HG03521 (cell line): ENCODE measurements around the gene TRNAU1AP.
"Not testable (repeated sequence)": the region's sequence is repeated elsewhere in the genome, so short reads cannot be mapped to it uniquely, and the experiment has no call there.

Experiments used
- ATAC-seq: cut with Tn5 transposase; IDR thresholded peaks from one replicate; pipeline ENCODE4 v1.9.1; 2021; ENCODE audit warnings: mild to moderate bottlenecking, moderate library complexity; ENCODE audit not compliant: unreplicated experiment

TRNAU1AP gene

DNA sequence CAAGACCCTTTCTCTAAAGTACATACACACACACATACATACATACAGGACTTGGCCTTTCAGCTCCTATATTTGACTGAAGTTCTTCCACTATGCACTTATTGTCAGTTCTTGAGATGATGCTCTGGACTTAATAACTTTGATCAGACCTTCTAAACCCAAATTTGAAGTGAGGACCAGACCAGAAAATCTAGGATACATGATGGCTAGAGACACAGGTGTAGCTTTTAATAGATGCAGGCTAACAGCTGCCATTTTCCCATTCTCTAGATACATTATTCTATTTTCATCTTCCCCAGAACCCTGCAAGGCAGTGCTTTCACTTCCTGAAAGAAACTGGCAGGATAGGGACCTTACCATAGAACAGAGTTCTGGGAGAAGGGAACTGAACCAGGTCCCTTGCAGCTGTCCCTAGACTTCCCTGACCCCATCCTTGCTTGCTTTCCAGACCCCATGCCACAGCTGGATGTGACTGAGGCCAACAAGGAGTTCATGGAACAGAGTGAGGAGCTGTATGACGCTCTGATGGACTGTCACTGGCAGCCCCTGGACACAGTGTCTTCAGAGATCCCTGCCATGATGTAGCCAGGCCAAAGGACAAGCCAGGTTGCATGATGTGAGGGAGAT is 24.3 kb downstream of the TRNAU1AP start:
- no peak for ATAC-seq

DNA sequence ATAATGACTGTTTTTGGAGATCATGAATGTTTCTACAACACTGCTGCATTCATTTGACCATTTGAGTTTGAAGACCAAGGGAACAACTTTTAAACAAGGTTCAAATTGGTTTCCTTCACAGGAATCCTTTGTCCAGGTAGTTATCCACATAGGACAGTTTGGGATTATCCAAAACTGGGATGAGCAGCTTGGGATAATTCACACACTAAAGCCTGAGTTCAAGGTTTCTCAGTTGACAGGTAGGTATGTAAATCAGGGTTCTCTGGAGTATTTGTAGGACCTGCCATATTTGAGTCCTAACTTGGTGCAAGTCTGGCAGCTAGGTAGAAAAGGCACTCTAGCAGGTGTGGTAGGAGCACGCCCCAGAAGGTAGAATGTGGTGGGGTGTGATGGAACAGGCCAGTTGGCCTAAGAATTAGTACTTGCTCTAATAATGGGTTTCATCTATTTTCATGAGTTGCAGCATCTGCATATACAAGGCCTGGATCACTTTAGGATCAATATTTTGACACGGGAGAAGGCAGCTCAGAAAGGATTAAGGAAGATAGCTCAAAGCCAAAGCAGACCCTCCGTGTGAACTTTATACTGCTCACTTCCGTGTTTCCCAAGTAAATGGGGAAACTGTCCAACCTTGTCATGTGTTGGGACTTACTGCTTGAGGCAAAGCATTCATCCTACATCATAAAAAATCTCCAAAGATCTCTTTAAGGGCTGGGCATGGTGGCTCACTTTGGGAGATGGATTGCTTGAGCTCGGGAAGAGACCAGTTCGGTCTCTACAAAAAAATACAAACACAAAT is 25.1 kb downstream of the TRNAU1AP start:
- ATAC-seq: no peak

DNA sequence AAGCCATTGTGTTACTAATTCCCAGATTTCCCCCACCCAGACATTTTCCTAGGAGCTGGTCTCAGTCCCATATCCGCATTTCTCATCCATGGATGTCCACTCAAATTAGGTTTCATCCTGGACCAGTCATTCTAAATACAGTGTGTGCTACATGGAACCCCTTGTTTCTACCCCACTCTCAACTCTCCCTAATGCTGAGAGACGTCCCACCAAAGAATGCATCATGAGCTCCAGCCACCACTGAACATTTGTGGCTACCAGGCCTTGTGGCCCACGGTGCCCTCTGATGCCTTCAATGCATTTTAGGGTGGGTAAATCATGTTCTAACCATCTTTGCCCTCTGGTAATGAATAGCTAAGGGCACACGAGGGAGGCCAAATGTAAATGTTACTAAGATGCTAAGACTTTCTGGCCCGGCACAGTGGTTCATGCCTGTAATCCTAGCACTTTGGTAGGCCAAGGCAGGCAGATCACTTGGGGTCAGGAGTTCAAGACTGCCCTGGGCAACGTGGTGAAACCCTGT is 25.9 kb downstream of the TRNAU1AP start:
- ATAC-seq: no peak

DNA sequence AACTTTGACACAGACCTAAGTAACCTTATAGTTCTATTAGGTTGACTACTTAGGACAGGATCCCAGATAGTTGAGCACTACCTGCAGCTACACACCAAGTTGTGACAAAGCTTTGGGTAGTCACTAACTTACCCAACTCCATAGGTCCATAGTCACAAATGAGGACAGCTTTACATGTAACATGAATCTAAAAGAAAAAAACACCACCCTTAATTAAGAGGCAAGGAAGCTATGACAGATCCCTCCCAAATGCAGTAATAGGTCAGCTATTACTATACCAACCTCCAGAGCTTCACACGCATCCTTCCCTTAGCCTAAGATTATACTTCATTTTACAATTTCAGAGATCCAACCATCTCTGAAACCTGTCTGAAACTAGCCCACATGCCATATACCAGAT is 26.5 kb downstream of the TRNAU1AP start:
- ATAC-seq: no peak

DNA sequence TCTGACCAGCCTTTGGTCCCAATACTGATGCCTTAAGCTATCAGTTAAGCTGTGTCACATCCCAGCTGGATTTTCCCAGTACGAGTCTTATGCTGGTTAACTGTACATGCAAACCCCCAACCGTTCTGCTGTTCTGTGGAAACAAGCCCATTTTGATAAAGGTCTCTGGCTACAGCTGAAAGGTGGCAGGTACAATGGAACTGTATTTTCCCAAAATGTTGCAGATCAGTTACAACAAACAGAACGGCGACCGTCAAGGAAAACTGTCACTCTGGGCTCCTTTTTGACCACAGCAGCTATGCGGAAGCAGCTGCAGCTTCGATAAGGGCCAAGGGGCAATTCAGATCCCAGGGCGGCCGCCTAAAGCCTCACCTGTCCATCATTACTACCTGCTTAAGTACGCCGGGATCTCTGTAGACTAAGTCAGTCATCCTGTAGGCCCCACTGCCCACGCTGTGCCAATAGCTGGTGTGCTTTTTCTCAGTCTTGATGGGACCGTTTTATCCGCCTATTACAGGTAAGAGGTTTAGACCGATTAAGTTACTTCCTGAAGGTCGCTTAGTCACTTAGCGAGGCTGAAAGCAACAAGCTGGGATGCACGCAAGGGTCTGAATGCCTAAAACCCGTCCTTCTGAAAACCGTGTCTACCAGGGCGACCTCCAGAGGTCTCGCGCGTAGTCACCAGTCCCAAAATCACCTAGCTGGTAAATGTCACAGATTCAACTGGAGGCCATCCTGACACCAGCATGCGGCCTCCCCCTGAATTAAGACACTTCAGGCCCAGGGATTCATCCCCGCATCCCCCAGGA is 28.0 kb downstream of the TRNAU1AP start:
- ATAC-seq: peak; percentile 8

DNA sequence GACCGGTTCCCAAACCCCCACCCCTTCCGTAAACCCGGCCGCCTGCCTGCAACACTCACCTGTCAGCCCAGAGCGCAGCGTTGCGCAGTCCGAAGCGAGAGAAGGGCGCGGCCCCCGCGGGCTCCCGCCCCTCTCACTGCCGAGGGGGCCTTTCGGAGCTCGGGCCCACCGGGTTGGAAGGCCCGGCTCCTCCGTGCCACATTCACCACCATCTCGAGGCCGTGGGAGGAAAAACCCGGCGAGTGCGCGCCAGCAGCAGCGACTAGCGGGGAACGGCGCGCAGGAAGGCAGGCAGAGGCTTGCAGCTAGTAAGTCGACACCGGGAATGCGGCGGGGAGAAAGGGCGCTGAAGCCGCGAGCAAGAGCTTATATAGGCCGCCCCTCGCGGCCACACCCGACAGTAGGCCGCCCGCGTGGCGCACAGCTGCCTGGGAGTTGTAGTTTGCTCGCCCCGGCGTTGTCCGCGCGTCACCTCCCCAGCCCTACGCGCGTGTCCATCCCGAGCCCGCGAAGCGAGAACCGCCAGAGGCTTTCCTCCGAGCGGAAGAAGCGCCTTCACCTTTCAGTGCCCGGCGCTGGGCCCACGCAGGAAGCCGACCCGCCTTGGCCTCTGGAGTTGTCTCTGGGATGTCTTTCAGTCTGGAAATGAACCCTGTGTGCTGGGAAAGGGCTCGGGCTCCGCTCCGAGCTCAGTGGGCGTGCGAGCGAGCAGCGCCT is 28.8 kb downstream of the TRNAU1AP start:
- ATAC-seq: peak; percentile 76

DNA sequence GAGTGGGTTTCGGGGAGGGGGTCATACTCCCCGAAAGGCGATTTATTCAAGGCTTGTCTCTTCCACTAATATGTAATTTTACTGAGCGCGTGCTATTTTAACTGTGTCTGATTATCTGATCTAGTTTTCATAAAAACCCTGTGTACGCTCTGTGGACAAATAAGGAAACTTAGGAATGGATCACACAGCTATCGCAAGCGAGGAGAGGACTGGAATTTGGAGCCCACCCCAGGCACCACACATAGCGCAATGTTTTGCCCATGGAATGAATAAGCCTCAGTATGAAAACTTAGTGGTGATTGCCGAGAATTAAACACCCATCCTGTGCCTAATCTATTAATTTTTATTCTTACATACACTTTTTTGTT is 29.3 kb downstream of the TRNAU1AP start:
- no peak for ATAC-seq

DNA sequence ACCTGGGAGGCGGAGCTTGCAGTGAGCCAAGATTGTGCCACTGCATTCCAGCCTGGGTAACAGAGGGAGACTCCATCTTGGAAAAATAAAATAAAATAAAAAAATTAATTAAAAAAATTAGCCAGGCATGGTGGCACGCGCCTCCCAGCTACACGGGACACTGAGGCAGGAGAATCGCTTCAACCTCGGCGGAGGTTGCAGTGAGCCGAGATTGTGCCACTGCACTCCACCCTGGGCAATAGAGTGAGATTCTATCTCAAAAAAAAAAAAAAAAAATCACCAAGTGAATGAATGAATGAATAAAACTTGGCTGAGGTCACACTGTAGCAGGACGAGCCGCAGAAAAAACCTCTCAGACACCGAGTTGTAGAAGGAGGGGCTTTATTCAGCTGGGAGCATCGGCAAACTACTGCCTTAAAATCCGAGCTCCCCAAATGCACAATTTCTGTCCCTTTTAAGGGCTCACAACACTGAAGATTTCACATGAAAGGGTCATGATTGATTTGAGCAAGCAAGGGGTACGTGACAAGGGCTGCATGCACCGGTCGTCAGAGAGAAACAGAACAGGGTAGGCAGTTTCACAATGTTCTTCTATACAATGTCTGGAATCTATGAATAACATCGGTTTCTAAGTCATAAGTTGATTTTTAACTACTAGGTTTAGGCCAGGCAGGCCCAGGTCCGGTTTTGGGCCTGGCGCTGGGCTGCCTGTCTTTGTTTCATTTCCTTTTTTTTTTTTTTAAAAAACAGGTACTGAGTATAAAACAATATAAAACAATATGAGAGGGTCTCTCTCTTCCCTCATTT is 33.9 kb downstream of the TRNAU1AP start:
- not testable (repeated sequence) for ATAC-seq

DNA sequence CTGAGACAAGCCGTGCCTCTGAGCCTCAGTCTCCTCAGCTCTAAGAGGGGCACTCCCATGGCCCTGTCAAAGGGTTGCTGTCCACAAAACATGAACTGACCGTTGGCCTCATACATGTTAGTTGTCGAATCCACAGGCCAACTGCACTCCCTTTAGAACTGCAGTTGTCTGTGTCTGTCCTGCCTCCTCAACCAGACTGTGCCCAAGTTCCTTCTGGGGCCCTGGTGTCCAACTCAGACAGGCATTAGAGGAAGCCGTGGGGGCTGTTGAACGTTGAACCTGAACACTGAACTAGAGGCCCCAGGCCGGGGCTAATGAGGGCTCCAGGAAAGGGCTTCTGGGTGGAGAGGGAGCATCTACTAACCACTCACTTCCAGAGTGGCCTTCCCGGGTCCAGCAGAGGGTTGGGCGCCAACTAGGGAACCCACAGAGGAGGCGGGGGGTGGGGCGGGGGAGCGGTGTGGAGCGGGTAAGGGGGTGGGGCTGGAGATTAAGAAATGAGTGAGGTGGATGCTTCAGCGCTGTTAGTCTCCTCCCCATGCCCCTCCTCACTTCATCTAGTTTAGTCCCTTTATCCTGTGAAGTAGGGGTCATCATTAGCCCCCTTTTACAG is 38.9 kb downstream of the TRNAU1AP start, which contains the start of gene RAB42:
RAB42 (plus strand) TSS at position 558 of the 613 bp plus-strand sequence. CDS start 247 bp downstream, outside the sequence.
- no peak for ATAC-seq

DNA sequence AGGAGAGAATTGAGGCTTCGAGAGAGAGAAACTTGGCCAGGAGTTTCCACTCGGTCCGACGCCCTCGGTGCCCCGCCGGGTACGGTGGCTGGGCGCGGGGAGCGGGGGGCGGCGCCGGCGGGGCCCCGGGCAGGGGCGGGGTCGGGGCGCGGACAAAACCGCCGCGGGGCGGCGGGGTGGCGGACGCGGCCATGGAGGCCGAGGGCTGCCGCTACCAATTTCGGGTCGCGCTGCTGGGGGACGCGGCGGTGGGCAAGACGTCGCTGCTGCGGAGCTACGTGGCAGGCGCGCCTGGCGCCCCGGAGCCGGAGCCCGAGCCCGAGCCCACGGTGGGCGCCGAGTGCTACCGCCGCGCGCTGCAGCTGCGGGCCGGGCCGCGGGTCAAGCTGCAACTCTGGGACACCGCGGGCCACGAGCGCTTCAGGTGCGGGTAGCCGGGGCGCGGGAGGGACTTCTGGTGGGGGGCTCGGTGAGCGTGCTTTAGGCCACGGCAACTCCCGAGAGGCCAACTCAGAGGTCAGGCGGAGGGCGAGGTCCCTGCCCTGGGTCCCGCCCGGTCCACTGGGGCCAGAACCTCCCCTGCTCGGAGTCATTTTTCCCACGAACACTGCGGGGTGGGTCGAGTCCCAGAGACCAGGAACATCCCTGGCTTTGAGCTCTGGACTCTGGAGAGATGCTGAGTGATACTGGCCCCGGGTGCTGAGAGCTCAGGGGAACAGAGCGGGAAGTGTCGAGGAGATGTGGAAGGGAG is 39.6 kb downstream of the TRNAU1AP start:
- ATAC-seq: no peak

DNA sequence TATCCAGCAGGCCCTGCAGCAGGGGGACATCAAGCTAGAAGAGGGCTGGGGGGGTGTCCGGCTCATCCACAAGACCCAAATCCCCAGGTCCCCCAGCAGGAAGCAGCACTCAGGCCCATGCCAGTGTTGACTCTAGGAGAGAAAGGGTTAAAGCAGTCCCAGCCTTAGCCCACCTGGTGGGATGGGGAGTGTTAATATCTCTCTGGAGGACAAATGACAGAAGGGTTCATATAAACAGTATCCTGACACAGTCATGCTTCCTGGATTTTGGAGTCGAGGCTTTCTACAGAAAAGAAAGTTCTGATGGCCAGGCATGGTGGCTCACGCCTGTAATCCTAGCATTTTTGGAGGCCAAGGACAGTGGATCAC is 41.1 kb downstream of the TRNAU1AP start:
- ATAC-seq: not testable (repeated sequence)

DNA sequence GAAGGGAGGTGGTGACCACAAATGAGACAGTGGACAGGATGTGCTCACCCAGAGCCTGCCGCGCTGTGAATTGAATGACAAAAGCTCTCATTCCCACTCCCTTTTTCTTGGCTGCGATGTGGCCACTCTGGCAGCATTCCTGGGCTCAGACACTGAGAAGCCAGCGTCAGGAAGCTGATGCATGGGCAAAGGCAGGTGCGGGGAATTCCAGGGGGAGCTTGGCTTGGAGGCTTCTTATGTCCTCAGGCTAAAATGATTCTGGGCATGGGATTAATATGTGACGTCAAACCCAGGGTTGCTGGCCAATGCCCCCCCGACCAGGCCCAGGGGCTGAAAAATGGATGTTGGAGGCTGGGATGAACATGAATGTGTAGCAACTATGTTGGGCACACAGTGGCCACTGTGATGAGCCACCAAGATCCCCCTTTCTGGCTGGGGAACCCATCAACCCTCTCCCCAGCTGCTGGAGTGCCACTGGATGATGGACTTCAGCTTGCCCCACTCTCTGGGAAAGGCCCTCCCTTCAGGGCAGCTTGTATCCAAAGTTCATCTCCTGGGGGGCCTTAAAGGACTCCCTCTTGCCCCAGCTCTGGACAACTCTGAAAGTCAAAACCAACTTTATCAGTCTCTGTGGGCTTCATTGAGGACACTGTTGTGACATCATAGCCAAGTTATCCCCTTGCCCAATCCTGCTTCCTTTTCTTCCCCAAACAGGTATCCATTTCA is 42.0 kb downstream of the TRNAU1AP start:
- not testable (repeated sequence) for ATAC-seq

DNA sequence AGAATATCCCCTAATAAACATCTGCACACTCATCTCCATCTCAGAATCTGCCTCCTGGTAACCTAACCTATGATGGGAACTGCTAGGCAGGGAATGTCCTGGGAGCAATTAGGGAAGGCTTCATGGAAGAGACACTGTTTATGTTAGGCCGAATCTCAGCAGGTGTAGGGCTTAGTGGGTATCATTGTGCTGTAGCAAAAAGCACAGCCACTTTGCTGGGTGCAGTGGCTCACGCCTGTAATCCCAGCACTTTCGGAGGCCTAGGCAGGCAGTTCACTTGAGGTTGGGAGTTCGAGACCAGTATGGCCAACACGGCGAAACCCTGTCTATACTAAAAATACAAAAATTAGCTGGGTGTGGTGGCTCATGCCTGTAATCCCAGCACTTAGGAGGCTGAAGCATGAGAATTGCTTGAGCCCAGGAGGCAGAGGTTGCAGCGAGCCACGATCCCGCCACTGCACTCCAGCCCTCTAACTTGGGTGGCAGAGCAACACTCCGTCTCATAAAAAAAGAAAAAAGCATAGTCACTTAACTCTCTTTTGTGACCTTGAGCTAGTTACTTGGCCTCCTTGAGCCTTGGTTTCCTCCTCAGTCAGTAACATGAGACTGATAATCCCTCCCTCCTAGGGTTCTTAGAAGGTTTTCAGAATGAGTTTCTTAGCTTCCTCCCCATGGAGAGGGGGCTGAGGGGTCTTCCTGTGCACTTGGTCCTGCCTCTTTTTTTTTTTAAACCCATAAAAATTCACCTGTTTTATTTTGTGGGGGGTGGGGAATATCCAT is 42.7 kb downstream of the TRNAU1AP start:
- no peak for ATAC-seq

DNA sequence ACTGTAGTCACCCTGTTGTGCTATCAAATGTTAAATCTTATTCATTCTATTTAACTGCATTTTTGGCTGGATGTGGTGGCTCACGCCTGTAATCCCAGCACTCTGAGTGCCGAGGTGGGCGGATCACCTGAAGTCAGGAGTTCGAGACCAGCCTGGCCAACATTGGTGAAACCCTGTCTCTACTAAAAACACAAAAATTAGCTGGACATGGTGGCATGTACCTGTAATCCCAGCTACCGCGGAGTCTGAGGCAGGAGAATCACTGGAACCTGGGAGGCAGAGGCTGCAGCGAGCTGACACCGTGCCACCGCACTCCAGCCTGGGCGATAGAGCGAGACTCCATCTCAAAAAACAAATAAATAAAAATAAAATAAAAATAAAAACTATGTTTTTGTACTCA is 43.4 kb downstream of the TRNAU1AP start:
- ATAC-seq: not testable (repeated sequence)

DNA sequence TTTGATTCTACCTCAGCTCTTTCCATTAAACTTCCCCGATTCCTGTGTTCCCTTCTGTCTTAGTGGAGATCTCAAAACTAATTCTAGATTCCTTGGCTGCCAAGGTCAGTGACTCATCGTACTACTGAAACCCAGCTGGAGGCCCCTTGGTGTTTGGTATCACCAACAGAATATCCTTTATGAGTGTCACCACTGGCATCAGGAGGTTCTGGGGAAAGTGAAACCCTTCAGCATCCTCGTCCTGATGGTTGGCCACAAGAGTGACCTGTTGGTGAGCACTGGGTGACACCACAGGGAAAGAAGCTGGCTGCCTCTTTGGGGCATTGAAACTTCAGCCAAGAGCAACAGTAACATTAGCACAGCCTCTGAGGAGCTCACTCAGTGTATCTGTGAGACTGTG is 48.8 kb downstream of the TRNAU1AP start:
- ATAC-seq: no peak

DNA sequence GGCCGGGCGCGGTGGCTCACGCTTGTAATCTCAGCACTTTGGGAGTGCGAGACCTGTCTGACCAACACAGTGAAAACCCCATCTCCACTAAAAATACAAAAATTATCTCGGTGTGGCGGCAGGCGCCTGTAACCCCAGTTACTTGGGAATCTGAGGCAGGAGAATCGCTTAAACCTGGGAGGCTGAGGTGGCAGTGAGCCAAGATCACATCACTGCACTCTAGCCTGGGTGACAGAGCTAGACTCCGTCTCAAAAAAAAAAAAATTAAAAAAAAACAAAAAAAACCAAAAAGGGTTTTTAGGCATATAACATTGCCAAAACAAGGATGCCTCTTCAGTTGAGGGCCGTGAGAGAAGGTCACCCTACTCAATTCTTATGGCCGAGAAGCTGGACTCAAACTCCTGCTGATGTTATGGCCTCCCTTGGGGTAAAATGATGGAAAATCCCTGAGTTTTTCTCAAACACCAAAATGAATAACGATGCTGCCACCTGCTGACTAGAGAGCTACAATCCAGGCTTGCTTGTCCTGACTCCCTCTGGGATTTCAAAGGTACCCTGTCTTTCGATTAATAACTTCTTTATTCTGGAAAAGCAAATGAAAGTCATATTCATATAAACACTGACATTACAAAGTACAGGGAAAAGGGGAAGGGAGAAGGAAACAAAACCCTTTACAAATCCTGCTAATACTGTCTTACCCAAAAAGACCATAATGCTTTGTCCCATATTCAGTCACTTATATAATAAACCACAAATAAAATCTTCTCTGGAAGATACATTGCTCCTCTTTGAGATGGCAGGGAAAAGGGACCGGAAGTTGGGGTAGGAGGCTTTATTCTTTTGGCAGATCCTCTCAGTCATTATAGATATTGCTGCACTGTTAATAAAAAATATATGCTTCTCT is 49.9 kb downstream of the TRNAU1AP start:
- no peak for ATAC-seq
